GM12892 (cell line): Measurements from ENCODE around the gene HFM1.

ENCODE experiments used
- DNase-seq: peaks from one replicate; pipeline ENCODE4 v3.0.0; 2011; ENCODE audit not compliant: insufficient read length
- FAIRE-seq: peaks from 2 replicates; lab custom pipeline; 2011; peaks lifted over from hg19 to GRCh38; lab: Jason Lieb, UNC
- POLR2A ChIP-seq: IDR thresholded peaks from 2 replicates; pipeline ENCODE4 v1.6.1; 2011; ENCODE audit warnings: low read depth, low read length, control low read depth
- POLR2AphosphoS5 ChIP-seq: IDR thresholded peaks from 2 replicates; pipeline ENCODE4 v1.6.1; 2011; ENCODE audit warnings: low read depth, low read length, control low read depth
- TAF1 ChIP-seq: IDR thresholded peaks from 2 replicates; pipeline ENCODE4 v1.6.1; 2011; ENCODE audit warnings: low read depth, mild to moderate bottlenecking, control low read depth, low read length, borderline replicate concordance

HFM1 gene

GRCh38 chr1:91281782-91282181, 122.9 kb downstream of the HFM1 start:
- DNase-seq (no peak), FAIRE-seq (no peak)
- TF ChIP-seq POLR2AphosphoS5, result no peak
- no peak for TF ChIP-seq TAF1
- no peak for TF ChIP-seq POLR2A

DNA sequence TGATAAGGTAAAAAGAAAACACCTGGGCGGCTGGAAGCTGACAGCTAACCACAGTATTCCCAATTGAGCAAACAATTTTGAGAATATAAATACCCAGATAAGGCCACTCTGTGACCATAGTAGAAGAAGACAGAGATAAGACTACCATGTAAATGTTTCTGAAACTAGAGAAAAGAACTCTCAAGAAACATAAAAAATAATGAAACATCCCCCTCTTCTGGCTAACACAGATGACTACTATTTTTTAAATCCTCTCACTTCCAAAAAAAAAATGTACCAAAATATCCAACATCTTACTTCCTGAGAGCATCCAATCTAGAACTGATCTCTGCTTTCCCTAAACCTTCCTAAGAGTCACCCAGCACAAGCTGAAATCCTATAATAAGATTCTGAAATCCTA, 125.9 kb downstream of the HFM1 start:
- no peak for TF ChIP-seq TAF1
- no peak for TF ChIP-seq POLR2AphosphoS5
- TF ChIP-seq POLR2A, result no peak
- no peak for DNase-seq

GRCh38 chr1:91273875-91274274, 130.8 kb downstream of the HFM1 start:
- no peak for DNase-seq
- no peak for TF ChIP-seq POLR2AphosphoS5
- TF ChIP-seq TAF1, result no peak
- no peak for TF ChIP-seq POLR2A
- FAIRE-seq, result no peak

More for the DNA sequence above, 125.9 kb downstream of the HFM1 start:
- no peak for FAIRE-seq

GRCh38 chr1:91261655-91262054, 143.0 kb downstream of the HFM1 start:
- TF ChIP-seq POLR2AphosphoS5 (no peak), TAF1 (no peak), POLR2A (no peak)
- no peak for DNase-seq
- FAIRE-seq, result no peak

DNA sequence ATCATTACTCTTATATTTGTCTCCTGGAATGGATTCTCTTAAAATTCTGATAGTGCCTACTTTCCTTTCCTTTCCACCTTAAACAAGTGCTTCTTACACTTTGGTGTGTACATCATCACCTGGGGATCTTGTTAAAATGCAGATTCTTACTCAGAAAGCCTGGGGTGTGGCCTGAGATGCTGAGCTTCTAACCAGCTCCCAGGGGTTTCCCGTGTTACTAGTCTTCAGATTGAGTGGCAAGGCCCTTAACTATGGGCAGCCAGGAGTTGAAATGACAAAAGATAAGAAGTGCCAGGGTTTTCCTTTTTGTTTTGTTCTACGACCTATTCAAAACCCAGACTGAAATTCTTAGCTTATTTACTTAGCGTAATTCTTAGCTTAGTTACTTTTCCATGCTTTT, 159.2 kb downstream of the HFM1 start:
- FAIRE-seq (no peak), DNase-seq (no peak)
- no peak for TF ChIP-seq TAF1
- no peak for TF ChIP-seq POLR2AphosphoS5
- no peak for TF ChIP-seq POLR2A

- TF ChIP-seq POLR2A (no peak), TAF1 (no peak), POLR2AphosphoS5 (no peak)
- DNase-seq (no peak), FAIRE-seq (no peak)
These were observed 159.9 kb downstream of the HFM1 start for GRCh38 chr1:91244737-91245136.

GRCh38 chr1:91243171-91243570, 161.5 kb downstream of the HFM1 start:
- TF ChIP-seq TAF1, result no peak
- no peak for TF ChIP-seq POLR2AphosphoS5
- no peak for TF ChIP-seq POLR2A
- no peak for DNase-seq
- FAIRE-seq, result no peak

DNA sequence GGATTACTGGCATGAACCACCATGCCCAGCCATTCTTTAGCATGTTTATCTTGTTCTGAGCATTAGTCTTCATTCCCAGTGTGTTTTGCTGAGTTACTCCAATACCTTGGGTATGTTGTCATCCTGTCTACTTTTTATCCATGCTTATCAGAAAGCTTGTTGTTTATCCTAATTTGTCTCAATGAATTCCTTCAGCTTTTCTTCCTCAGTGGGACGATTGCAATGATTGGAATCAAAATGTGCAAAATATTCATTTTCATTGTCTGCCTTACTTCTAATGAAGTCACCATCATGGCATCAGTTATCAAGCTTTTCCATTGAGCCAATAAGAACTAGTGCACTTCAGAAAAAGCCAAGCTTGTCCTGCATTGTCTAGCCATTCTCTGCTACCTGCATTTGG, 170.5 kb downstream of the HFM1 start:
- TF ChIP-seq POLR2A, result no peak
- no peak for TF ChIP-seq TAF1
- no peak for TF ChIP-seq POLR2AphosphoS5
- FAIRE-seq (no peak), DNase-seq (no peak)

GRCh38 chr1:91226741-91227140, 177.9 kb downstream of the HFM1 start:
- TF ChIP-seq TAF1 (no peak), POLR2AphosphoS5 (no peak), POLR2A (no peak)
- no peak for FAIRE-seq
- no peak for DNase-seq

- TF ChIP-seq POLR2AphosphoS5, result no peak
- no peak for TF ChIP-seq POLR2A
- TF ChIP-seq TAF1, result no peak
- FAIRE-seq (no peak), DNase-seq (no peak)
These were observed 179.8 kb downstream of the HFM1 start for GRCh38 chr1:91224878-91225277.

DNA sequence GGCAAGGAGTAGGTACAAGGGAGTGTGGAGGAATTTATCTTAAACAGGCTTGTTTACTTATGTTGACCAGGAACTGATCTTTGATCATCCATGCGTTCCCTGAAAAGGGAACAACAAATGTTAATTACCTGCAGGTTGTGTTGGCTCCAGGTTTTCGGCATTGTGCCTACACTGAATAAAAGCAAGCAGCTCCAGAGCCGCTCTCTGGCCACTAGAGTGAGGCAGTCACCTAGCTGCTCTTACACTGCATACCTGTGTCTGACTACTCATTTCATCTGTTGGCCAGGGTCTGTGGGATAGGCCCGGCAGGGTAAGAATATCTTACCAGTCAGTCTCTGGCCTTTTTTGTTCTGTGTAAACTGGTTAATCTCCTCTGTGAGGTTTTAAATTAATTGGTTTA, 183.6 kb downstream of the HFM1 start:
- FAIRE-seq (no peak), DNase-seq (no peak)
- TF ChIP-seq TAF1, result no peak
- TF ChIP-seq POLR2A, result no peak
- TF ChIP-seq POLR2AphosphoS5, result no peak

- FAIRE-seq (no peak), DNase-seq (no peak)
- TF ChIP-seq TAF1 (no peak), POLR2AphosphoS5 (no peak), POLR2A (no peak)
These were observed 186.7 kb downstream of the HFM1 start for GRCh38 chr1:91217911-91218310.
